MM.1S (cell line): Measurements from ENCODE around the gene NXF1.

ENCODE experiments used
- DNase-seq: peaks from one replicate; pipeline ENCODE4 v3.0.0-alpha.2; 2015
- H2AFZ ChIP-seq: fragments of 300-600 bp; sonication (generic); 2 replicates; pipeline ENCODE4 v1.6.0; 2016; ENCODE audit warnings: antibody characterized with exemption, low read length
- H3F3A ChIP-seq: fragments of 300-600 bp; sonication (generic); 2 replicates; pipeline ENCODE4 v1.6.1; 2016; ENCODE audit warnings: mild to moderate bottlenecking, antibody characterized with exemption, low read length, moderate library complexity, mixed read lengths; ENCODE audit not compliant: insufficient read depth
- H3K27ac ChIP-seq: fragments of 300-600 bp; sonication (generic); 2 replicates; pipeline ENCODE4 v1.5.1; 2016; ENCODE audit warnings: mild to moderate bottlenecking, low read length
- H3K27me3 ChIP-seq: fragments of 300-600 bp; sonication (generic); replicated peaks from 2 replicates; pipeline ENCODE4 v1.6.0; 2016; ENCODE audit warnings: low read length; ENCODE audit not compliant: insufficient read depth
- H3K36me3 ChIP-seq: fragments of 300-600 bp; sonication (generic); replicated peaks from 2 replicates; pipeline ENCODE4 v1.6.1; 2016; ENCODE audit warnings: mild to moderate bottlenecking, low read length, mixed read lengths; ENCODE audit not compliant: insufficient read depth
- H3K4me1 ChIP-seq: fragments of 300-600 bp; sonication (generic); 2 replicates; pipeline ENCODE4 v1.6.1; 2016; ENCODE audit warnings: low read length, mixed read lengths
- H3K4me2 ChIP-seq: fragments of 300-600 bp; sonication (generic); 2 replicates; pipeline ENCODE4 v1.6.0; 2016; ENCODE audit warnings: low read depth, low read length
- H3K4me3 ChIP-seq: fragments of 300-600 bp; sonication (generic); 2 replicates; pipeline ENCODE4 v1.5.1; 2016; ENCODE audit warnings: low read length, mixed read lengths
- H3K79me2 ChIP-seq: fragments of 300-600 bp; sonication (generic); 2 replicates; pipeline ENCODE4 v1.6.1; 2016; ENCODE audit warnings: mixed run types, low read length, mixed read lengths
- H3K9ac ChIP-seq: fragments of 300-600 bp; sonication (generic); 2 replicates; pipeline ENCODE4 v1.6.1; 2016; ENCODE audit warnings: low read length, mixed read lengths
- H3K9me2 ChIP-seq: fragments of 300-600 bp; sonication (generic); replicated peaks from 2 replicates; pipeline ENCODE4 v1.6.1; 2016; ENCODE audit warnings: mild to moderate bottlenecking, low read length, mixed read lengths; ENCODE audit not compliant: insufficient read depth
- H3K9me3 ChIP-seq: fragments of 300-600 bp; sonication (generic); replicated peaks from 2 replicates; pipeline ENCODE4 v1.6.1; 2016; ENCODE audit warnings: mild to moderate bottlenecking, low read length, mixed read lengths; ENCODE audit not compliant: insufficient read depth
- H4K20me1 ChIP-seq: fragments of 300-600 bp; sonication (generic); 2 replicates; pipeline ENCODE4 v1.6.1; 2016; ENCODE audit warnings: mild to moderate bottlenecking, low read length, moderate library complexity, mixed read lengths; ENCODE audit not compliant: insufficient read depth
- EZH2 ChIP-seq: fragments of 300-600 bp; sonication (generic); optimal IDR thresholded peaks from 2 replicates; pipeline ENCODE3; 2017; ENCODE audit warnings: low read depth, mild to moderate bottlenecking, antibody characterized with exemption, low read length, mixed read lengths
- EZH2phosphoT487 ChIP-seq: fragments of 300-600 bp; sonication (generic); IDR thresholded peaks from 2 replicates; pipeline ENCODE4 v1.6.1; 2018; ENCODE audit warnings: antibody characterized with exemption, low read length
- TF ChIP-seq, protein P1 (sequence below): fragments of 300-600 bp; sonication (generic); IDR thresholded peaks from 2 replicates; pipeline ENCODE4 v1.5.1; 2016; ENCODE audit warnings: antibody characterized with exemption, low read length, mixed read lengths

NXF1 gene

DNA sequence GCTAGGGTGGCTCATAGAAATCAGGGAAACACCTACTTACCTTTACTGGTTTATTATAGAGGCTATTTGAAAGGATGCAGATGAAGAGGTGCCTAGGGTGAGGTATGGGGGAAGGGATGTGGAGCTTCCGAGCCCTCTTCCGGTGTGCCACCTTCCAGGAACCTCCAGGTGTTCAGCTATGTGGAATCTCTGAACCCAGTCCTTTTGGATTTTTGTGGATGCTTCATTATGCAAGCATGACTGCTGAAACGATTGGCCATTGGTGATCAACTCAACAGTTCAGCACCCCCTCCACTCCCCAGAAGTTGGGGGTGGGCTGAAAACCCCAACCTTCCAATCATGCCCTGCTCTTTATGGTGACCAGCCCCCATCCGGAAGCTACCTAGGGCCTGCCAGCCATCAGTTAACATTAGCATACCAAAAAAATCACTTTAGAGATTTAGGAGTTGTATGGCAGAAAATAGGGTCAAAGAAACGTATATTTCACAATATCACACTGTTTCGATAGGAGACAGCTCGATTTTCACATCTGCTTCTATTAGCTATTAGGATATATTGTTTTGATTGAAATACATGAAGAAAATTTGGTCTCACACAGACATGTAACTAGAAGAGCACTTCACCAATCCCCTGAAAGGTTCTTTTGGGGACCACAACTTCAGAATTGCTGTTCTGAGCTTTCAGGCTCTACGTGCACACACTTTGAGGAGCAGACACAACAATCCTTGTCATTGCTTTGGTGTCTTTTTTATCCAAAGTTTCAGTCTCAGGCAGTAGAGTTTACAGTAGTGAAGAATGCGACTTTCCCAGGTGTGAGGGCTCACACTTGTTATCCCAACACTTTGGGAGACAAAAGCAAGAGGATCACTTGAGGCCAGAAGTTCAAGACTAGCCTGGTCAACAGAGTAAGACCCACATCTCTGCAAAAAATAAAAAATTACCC is 47.1 kb downstream of the NXF1 start:
- Histone ChIP-seq H3F3A (peaks cover 6% of the 10 kb centered on the region; the same call in 1 of the 2 replicates), H3K36me3 (no peaks in the 10 kb centered on the region), H3K9me3 (no peaks in the 10 kb centered on the region), H3K27me3 (no peaks in the 10 kb centered on the region), H3K4me3 (no peak overlapping the region), H3K9me2 (no peaks in the 10 kb centered on the region), H3K9ac (no peak overlapping the region), H3K4me2 (no peak overlapping the region), H3K27ac (no peak overlapping the region), H3K4me1 (peaks cover 9% of the 10 kb centered on the region), H2AFZ (no peak overlapping the region), H3K79me2 (peaks cover 19% of the 10 kb centered on the region), H4K20me1 (no peaks in the 10 kb centered on the region)
- TF ChIP-seq, protein P1, sequence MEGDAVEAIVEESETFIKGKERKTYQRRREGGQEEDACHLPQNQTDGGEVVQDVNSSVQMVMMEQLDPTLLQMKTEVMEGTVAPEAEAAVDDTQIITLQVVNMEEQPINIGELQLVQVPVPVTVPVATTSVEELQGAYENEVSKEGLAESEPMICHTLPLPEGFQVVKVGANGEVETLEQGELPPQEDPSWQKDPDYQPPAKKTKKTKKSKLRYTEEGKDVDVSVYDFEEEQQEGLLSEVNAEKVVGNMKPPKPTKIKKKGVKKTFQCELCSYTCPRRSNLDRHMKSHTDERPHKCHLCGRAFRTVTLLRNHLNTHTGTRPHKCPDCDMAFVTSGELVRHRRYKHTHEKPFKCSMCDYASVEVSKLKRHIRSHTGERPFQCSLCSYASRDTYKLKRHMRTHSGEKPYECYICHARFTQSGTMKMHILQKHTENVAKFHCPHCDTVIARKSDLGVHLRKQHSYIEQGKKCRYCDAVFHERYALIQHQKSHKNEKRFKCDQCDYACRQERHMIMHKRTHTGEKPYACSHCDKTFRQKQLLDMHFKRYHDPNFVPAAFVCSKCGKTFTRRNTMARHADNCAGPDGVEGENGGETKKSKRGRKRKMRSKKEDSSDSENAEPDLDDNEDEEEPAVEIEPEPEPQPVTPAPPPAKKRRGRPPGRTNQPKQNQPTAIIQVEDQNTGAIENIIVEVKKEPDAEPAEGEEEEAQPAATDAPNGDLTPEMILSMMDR = no peak
- DNase-seq = no peak

DNA sequence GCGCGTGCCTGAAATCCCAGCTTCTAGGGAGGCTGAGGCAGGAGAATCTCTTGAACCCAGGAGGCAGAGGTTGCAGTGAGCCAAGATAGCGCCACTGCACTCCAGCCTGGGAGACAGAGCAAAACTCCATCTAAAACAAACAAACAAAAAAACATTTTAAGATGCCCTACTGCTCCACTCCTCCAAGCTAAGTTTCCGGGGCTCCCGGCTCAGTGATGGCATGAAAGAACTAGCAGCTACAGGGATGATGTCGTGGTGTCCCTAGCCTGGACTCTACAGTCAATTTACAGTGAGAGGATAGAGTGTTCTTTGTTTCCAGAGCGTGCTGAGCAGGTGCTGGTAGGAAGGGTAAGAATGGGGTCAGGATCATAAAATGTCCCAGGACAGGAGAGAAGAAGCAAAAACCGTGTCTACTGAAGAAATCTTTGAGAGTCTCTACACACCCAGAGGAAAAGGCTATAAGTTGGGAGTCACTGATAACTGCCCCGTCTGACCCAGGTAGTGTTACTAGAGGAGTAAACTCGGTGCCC is 50.1 kb downstream of the NXF1 start:
- 0 out of 2 replicates have a peak, but pooled peaks cover 3% of the 10 kb centered on the region for H3K4me1 ChIP-seq
- H3F3A ChIP-seq = no peaks in the 10 kb centered on the region
- no peaks in the 10 kb centered on the region for H3K27me3 ChIP-seq
- DNase-seq = no peak
- H4K20me1 ChIP-seq = no peaks in the 10 kb centered on the region
- H3K27ac ChIP-seq = no peak overlapping the region
- H3K9me2 ChIP-seq = no peaks in the 10 kb centered on the region
- TF ChIP-seq EZH2 (no peak), EZH2phosphoT487 (no peak)
- TF ChIP-seq, protein P1 = no peak
- no peak overlapping the region for H3K9ac ChIP-seq
- no peaks in the 10 kb centered on the region for H3K9me3 ChIP-seq
- H3K4me3 ChIP-seq = no peak overlapping the region
- no peak overlapping the region for H3K4me2 ChIP-seq
- H3K79me2 ChIP-seq = peaks cover 21% of the 10 kb centered on the region
- no peak overlapping the region; the same call in 1 of the 2 replicates for H2AFZ ChIP-seq
- H3K36me3 ChIP-seq = no peaks in the 10 kb centered on the region

DNA sequence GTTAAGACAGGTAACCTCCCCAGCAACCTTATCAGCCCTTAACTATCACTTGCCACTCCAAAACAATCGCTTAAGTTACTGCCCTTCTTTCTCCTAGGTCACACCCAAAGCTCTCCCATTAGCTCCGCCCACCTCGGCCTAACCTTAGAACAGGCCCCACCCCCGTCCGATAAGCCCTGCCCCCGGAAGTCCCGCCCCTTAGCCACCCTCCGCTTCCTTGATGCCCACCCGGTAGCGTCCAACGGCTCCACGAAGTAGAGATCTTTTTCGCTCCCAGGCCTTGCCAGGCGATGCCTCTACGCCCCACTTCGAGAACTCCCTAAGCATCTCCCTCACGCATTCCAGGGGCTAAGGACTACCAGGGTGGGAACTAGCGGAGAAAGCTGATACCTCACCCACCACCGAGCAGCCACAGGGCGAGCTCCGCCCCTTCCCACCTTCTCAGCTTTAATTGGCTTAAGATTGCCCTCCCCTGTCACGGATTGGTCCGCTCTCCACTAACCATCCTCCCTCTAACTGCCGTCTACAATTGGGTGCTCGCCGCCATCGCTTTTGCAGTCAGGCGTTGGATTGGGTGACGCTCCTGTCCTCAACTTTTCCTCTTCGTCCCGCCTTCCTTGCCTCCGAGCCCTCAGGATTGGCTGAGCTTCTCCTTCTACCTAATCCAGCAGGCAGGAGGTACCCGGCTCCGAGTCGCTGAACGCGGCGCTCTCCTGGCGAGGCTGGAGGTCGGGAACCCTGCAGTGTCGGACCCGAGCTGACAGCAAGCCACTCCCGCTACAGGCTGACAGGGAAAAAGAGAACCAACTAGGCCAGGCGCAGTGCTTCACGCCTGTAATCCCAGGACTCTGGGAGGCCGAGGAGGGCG is 51.3 kb downstream of the NXF1 start, which contains the start of gene ZBTB3:
TSS of gene ZBTB3 (minus strand) at position 425 of the 868 bp plus-strand sequence. CDS start 496 bp downstream, outside the sequence.
- Histone ChIP-seq H3K79me2 (peaks cover 21% of the 10 kb centered on the region), H3K4me2 (peak within 1 kb of the TSS; percentile 79), H3F3A (no peaks in the 10 kb centered on the region; the same call in 1 of the 2 replicates), H2AFZ (peak within 1 kb of the TSS; percentile 91), H3K27me3 (no peaks in the 10 kb centered on the region), H4K20me1 (no peaks in the 10 kb centered on the region), H3K9ac (peak within 1 kb of the TSS; percentile 76), H3K4me3 (peak within 1 kb of the TSS; percentile 82), H3K9me3 (no peaks in the 10 kb centered on the region), H3K36me3 (no peaks in the 10 kb centered on the region), H3K9me2 (no peaks in the 10 kb centered on the region), H3K4me1 (0 out of 2 replicates have a peak, but pooled peaks cover 3% of the 10 kb centered on the region), H3K27ac (peak within 1 kb of the TSS; percentile 58; the same call in 1 of the 2 replicates)
- TF ChIP-seq EZH2 (no peak), EZH2phosphoT487 (no peak)
- DNase-seq = peak; percentile 99
